ENCODE measurements around the gene FFAR1.
"Not testable (repeated sequence)": the region's sequence is repeated elsewhere in the genome, so short reads cannot be mapped to it uniquely, and the experiment has no call there.

FFAR1 gene

GRCh38 chr19:35368378-35368777 is 20.7 kb downstream of the FFAR1 start:
- no peak for TF ChIP-seq POLR2A (IDR thresholded peaks at IDR 0.05; ENCODE audit: low read length)
- DNase-seq = no peak

- DNase-seq = no peak
- TF ChIP-seq GATA1 (IDR thresholded peaks at IDR 0.05; ENCODE audit: low read depth, low read length) = no peak
- no peak for TF ChIP-seq POLR2A (IDR thresholded peaks at IDR 0.05; ENCODE audit: low read length)
These were observed 21.8 kb downstream of the FFAR1 start for GRCh38 chr19:35369522-35369921.

- DNase-seq = no peak
- TF ChIP-seq GATA1 (IDR thresholded peaks at IDR 0.05; ENCODE audit: low read depth, low read length) = no peak
These were observed 23.0 kb downstream of the FFAR1 start, which contains the start of gene GPR42 for GRCh38 chr19:35370722-35371121. TSS of gene GPR42 (plus strand) at chr19:35371068. CDS start at chr19:35371360, 292 bp downstream.

- TF ChIP-seq GATA1 (IDR thresholded peaks at IDR 0.05; ENCODE audit: low read depth, low read length) (no peak), POLR2A (IDR thresholded peaks at IDR 0.05; ENCODE audit: low read length) (no peak)
- DNase-seq = no peak
These were observed 25.8 kb downstream of the FFAR1 start for GRCh38 chr19:35373492-35373891.

GRCh38 chr19:35374031-35374430 is 26.3 kb downstream of the FFAR1 start:
- not testable (repeated sequence) for DNase-seq

- no peak for DNase-seq
- TF ChIP-seq POLR2A (IDR thresholded peaks at IDR 0.05; ENCODE audit: low read length) (no peak), GATA1 (IDR thresholded peaks at IDR 0.05; ENCODE audit: low read depth, low read length) (no peak)
These were observed 28.0 kb downstream of the FFAR1 start for GRCh38 chr19:35375505-35376307.

GRCh38 chr19:35377656-35378055 is 30.0 kb downstream of the FFAR1 start:
- DNase-seq = no peak
- TF ChIP-seq GATA1 (IDR thresholded peaks at IDR 0.05; ENCODE audit: low read depth, low read length) (no peak), POLR2A (IDR thresholded peaks at IDR 0.05; ENCODE audit: low read length) (no peak)

- no peak for DNase-seq
- TF ChIP-seq POLR2A (IDR thresholded peaks at IDR 0.05; ENCODE audit: low read length) (no peak), GATA1 (IDR thresholded peaks at IDR 0.05; ENCODE audit: low read depth, low read length) (no peak)
These were observed 30.7 kb downstream of the FFAR1 start for GRCh38 chr19:35378356-35378755.

- DNase-seq = not testable (repeated sequence)
These were observed 31.8 kb downstream of the FFAR1 start for GRCh38 chr19:35379545-35379944.

GRCh38 chr19:35379992-35380391 is 32.3 kb downstream of the FFAR1 start:
- TF ChIP-seq POLR2A (IDR thresholded peaks at IDR 0.05; ENCODE audit: low read length) (no peak), GATA1 (IDR thresholded peaks at IDR 0.05; ENCODE audit: low read depth, low read length) (no peak)

GRCh38 chr19:35380450-35381124 is 32.9 kb downstream of the FFAR1 start:
- TF ChIP-seq GATA1 (IDR thresholded peaks at IDR 0.05; ENCODE audit: low read depth, low read length) (peak; percentile 64), POLR2A (IDR thresholded peaks at IDR 0.05; ENCODE audit: low read length) (no peak)
- peak; percentile 86 to 95 for DNase-seq

More at GRCh38 chr19:35379992-35380391, 32.3 kb downstream of the FFAR1 start:
- DNase-seq = no peak

GRCh38 chr19:35381318-35381717 is 33.6 kb downstream of the FFAR1 start:
- DNase-seq = no peak
- TF ChIP-seq GATA1 (IDR thresholded peaks at IDR 0.05; ENCODE audit: low read depth, low read length) = no peak
- TF ChIP-seq POLR2A (IDR thresholded peaks at IDR 0.05; ENCODE audit: low read length) = no peak

GRCh38 chr19:35381926-35382325 is 34.2 kb downstream of the FFAR1 start:
- DNase-seq = no peak
- TF ChIP-seq POLR2A (IDR thresholded peaks at IDR 0.05; ENCODE audit: low read length) (no peak), GATA1 (IDR thresholded peaks at IDR 0.05; ENCODE audit: low read depth, low read length) (no peak)

GRCh38 chr19:35383536-35383935 is 35.8 kb downstream of the FFAR1 start:
- DNase-seq = no peak
- TF ChIP-seq POLR2A (IDR thresholded peaks at IDR 0.05; ENCODE audit: low read length) (no peak), GATA1 (IDR thresholded peaks at IDR 0.05; ENCODE audit: low read depth, low read length) (no peak)

Measured in erythroblast (primary cell).